Upper lobe of left lung (tissue), 6 donors: ENCODE data around the gene TPPP. TPM values are rescaled to one million over a fixed set of nuclear protein-coding genes. Genes with fewer than 3 reads are reported as not detected.

Experiments used
- ATAC-seq, 2 donors: fragments of 200-7000 bp; cut with Tn5 transposase; one replicate each; pipeline ENCODE4 v1.9.1; 2022; ENCODE audit warnings: mild to moderate bottlenecking in 2 of 2, moderate library complexity in 2 of 2; ENCODE audit not compliant: low FRiP score in 2 of 2
- DNase-seq, 2 donors: peaks; one replicate each; pipeline ENCODE4 v3.0.0-alpha.2; 2019 to 2020
- H3K27ac ChIP-seq, 4 donors: fragments of 200-600 bp; sonication (generic); one replicate each; pipeline ENCODE4 v1.5.1; 2016 to 2019
- H3K27me3 ChIP-seq, 4 donors: fragments of 200-600 bp; sonication (generic); one replicate each; pipeline ENCODE4 v1.5.1; 2017 to 2019
- H3K36me3 ChIP-seq, 4 donors: fragments of 200-600 bp; sonication (generic); one replicate each; pipeline ENCODE4 v1.5.1; 2016 to 2019
- H3K4me1 ChIP-seq, 4 donors: fragments of 200-600 bp; sonication (generic); one replicate each; pipeline ENCODE4 v1.5.1; 2018 to 2019
- H3K4me3 ChIP-seq, 4 donors: fragments of 200-600 bp; sonication (generic); one replicate each; pipeline ENCODE4 v1.5.1; 2017 to 2019; ENCODE audit warnings: mild to moderate bottlenecking in 2 of 4, moderate library complexity in 1 of 4
- H3K9me3 ChIP-seq, 4 donors: fragments of 200-600 bp; sonication (generic); one replicate each; pipeline ENCODE4 v1.5.1; 2018 to 2019
- EP300 ChIP-seq, 4 donors: sonication (generic); formaldehyde crosslinking; IDR thresholded peaks; one replicate each; pipeline ENCODE4 v1.5.1; 2017; ENCODE audit warnings: antibody characterized with exemption in 4 of 4, control low read depth in 2 of 4
- POLR2A ChIP-seq, 4 donors: fragments of 450-650 bp; IDR thresholded peaks; one replicate each; pipeline ENCODE4 v1.5.1; 2016 to 2017; ENCODE audit warnings: antibody characterized with exemption in 4 of 4, mild to moderate bottlenecking in 2 of 4
- POLR2AphosphoS5 ChIP-seq, 2 donors: sonication (generic); formaldehyde crosslinking; IDR thresholded peaks; one replicate each; pipeline ENCODE4 v1.5.1; 2017; ENCODE audit warnings: antibody characterized with exemption in 2 of 2
- WGBS, 2 donors: methylation state at CpG; one replicate each; pipeline ENCODE4 v1.1.5; 2017 to 2018; 5-methylcytosine and 5-hydroxymethylcytosine counted together
- total RNA-seq, 6 donors: library from RNA; depleted of rRNA in 4 of 6; stranded (reverse); fragments of >200 nt in 4 of 6; gene quantifications; one replicate each; pipeline versions ENCODE4 v1.1.0 to v1.2.1, GENCODE V29; 2016 to 2021
- TF ChIP-seq, protein P1 (sequence below), 6 experiments: fragments of 450-650 bp in 4 of 6; fragments of 200-600 bp in 2 of 6; sonication (generic) in 2 of 6; IDR thresholded peaks; one replicate each; pipeline ENCODE4 v1.5.1; 2016 to 2019; ENCODE audit warnings: antibody characterized with exemption in 6 of 6
- donor health status: DM: no; HTN: no; CAD: no; lungs with moderate emphysema.
- donor health status: DM: no; HTN: yes; CAD: no; lungs with severe emphysema.

The TPPP gene
- total RNA-seq, 6 donors from 2014 or later = 14.3 to 42.7 (median 19.1) TPM

- H3K9me3 ChIP-seq = no peaks in the 10 kb centered on the region
- peaks cover 0 to 2% (median under 1%) of the 10 kb centered on the region in 4 donors for H3K4me1 ChIP-seq
- H3K4me3 ChIP-seq = no peak overlapping the region
- no peak for TF ChIP-seq POLR2A (IDR thresholded peaks at IDR 0.05)
- TF ChIP-seq, protein P1, sequence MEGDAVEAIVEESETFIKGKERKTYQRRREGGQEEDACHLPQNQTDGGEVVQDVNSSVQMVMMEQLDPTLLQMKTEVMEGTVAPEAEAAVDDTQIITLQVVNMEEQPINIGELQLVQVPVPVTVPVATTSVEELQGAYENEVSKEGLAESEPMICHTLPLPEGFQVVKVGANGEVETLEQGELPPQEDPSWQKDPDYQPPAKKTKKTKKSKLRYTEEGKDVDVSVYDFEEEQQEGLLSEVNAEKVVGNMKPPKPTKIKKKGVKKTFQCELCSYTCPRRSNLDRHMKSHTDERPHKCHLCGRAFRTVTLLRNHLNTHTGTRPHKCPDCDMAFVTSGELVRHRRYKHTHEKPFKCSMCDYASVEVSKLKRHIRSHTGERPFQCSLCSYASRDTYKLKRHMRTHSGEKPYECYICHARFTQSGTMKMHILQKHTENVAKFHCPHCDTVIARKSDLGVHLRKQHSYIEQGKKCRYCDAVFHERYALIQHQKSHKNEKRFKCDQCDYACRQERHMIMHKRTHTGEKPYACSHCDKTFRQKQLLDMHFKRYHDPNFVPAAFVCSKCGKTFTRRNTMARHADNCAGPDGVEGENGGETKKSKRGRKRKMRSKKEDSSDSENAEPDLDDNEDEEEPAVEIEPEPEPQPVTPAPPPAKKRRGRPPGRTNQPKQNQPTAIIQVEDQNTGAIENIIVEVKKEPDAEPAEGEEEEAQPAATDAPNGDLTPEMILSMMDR (IDR thresholded peaks at IDR 0.05) = no peak
- no peak for TF ChIP-seq EP300 (IDR thresholded peaks at IDR 0.05)
- no peak for TF ChIP-seq POLR2AphosphoS5 (IDR thresholded peaks at IDR 0.05)
- 94 to 100% methylated on average over 4 to 38 of the region's 40 CpGs for WGBS, 2 donors
- no peaks in the 10 kb centered on the region for H3K27me3 ChIP-seq
- H3K27ac ChIP-seq = no peak overlapping the region
- no peak for ATAC-seq
- peaks cover 0 to 54% (median 33%) of the 10 kb centered on the region in 4 donors for H3K36me3 ChIP-seq
- DNase-seq = peak in 1 of 2 donors; percentile 78
Measured at GRCh38 chr5:665956-666711, 27.0 kb downstream of the TPPP start.

- TF ChIP-seq POLR2A (IDR thresholded peaks at IDR 0.05) (no peak), POLR2AphosphoS5 (IDR thresholded peaks at IDR 0.05) (no peak), EP300 (IDR thresholded peaks at IDR 0.05) (no peak)
- TF ChIP-seq, protein P1 (IDR thresholded peaks at IDR 0.05) = no peak
- ATAC-seq (no peak), DNase-seq (no peak)
- H3K4me3 ChIP-seq = no peak overlapping the region
- H3K36me3 ChIP-seq = peaks cover 0 to 60% (median 33%) of the 10 kb centered on the region in 4 donors
- H3K27me3 ChIP-seq = no peaks in the 10 kb centered on the region
- no peak overlapping the region for H3K27ac ChIP-seq
- 95 to 97% methylated on average over 4 to 5 of the region's 8 CpGs for WGBS, 2 donors
- H3K9me3 ChIP-seq = no peaks in the 10 kb centered on the region
- no peaks in the 10 kb centered on the region for H3K4me1 ChIP-seq
Measured at GRCh38 chr5:665541-665955, 27.6 kb downstream of the TPPP start.

- Histone ChIP-seq H3K27ac (no peak overlapping the region), H3K9me3 (no peaks in the 10 kb centered on the region), H3K36me3 (peaks cover 0 to 66% (median 35%) of the 10 kb centered on the region in 4 donors), H3K4me1 (no peaks in the 10 kb centered on the region), H3K27me3 (no peaks in the 10 kb centered on the region), H3K4me3 (no peak overlapping the region)
- 88 to 96% methylated on average over 15 to 19 of the region's 20 CpGs for WGBS, 2 donors
- ATAC-seq (no peak), DNase-seq (peak; percentile 18 to 72)
- TF ChIP-seq, protein P1 (IDR thresholded peaks at IDR 0.05) = no peak
- TF ChIP-seq POLR2AphosphoS5 (IDR thresholded peaks at IDR 0.05) (no peak), EP300 (IDR thresholded peaks at IDR 0.05) (no peak), POLR2A (IDR thresholded peaks at IDR 0.05) (no peak)
Measured at GRCh38 chr5:664994-665360, 28.2 kb downstream of the TPPP start.

DNA sequence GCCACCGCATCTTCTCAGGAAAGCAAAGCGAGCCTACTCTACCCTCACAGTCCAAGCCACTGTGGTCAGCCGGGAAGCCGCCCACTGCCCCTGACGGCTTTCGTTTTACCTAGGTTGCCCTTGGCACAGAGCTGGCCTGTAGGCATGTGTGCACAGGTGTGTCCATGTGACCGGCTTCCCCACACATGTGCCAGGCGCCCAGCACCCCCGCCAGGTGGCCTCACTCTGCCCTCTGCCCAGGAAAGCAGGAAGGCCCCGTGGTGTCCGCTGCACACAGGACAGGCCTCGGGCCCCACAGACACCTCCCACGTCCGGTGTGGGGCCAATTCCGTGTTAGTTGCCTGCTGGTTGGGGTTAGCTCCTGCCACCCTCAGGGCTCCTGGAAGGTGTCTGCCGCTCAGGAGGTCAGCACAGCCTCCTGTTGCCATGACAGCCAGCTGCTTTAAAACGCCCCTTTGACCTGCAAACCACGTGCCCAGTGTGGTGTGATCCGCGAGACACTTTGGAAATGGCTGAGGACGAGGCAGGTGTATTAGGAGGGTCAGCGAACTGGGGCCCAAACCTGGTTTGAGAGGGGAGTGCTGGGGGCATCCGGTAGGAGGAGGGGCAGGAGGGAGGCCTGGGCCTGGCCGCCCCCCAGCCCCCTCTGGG lies 28.7 kb downstream of the TPPP start:
- peak; percentile 19 to 72 for DNase-seq
- 89 to 93% methylated on average over 12 to 24 of the region's 24 CpGs for WGBS, 2 donors
- peaks cover 0 to 71% (median 37%) of the 10 kb centered on the region in 4 donors for H3K36me3 ChIP-seq
- no peak for ATAC-seq
- TF ChIP-seq POLR2AphosphoS5 (IDR thresholded peaks at IDR 0.05) = no peak
- TF ChIP-seq POLR2A (IDR thresholded peaks at IDR 0.05) = no peak
- TF ChIP-seq, protein P1 (IDR thresholded peaks at IDR 0.05) = no peak
- TF ChIP-seq EP300 (IDR thresholded peaks at IDR 0.05) = no peak
- H3K27ac ChIP-seq = no peak overlapping the region
- no peaks in the 10 kb centered on the region for H3K9me3 ChIP-seq
- no peaks in the 10 kb centered on the region for H3K4me1 ChIP-seq
- H3K27me3 ChIP-seq = no peaks in the 10 kb centered on the region
- no peak overlapping the region for H3K4me3 ChIP-seq
